Measurements from ENCODE around the gene MEN1.

GRCh38 chr11:64859542-64860414 lies 49.4 kb upstream of the MEN1 start:
- no peak for TF ChIP-seq EP300 (IDR thresholded peaks at IDR 0.05)
- TF ChIP-seq CTCF (IDR thresholded peaks at IDR 0.05), result no peak
- TF ChIP-seq POLR2A (IDR thresholded peaks at IDR 0.05), result no peak
- TF ChIP-seq POLR2AphosphoS5 (IDR thresholded peaks at IDR 0.05), result no peak
